Measurements from ENCODE around the gene PHACTR2.

- TF ChIP-seq CTCF (IDR thresholded peaks at IDR 0.05) = no peak
- TF ChIP-seq POLR2A (IDR thresholded peaks at IDR 0.05) = no peak
- peak in 2 of 3 donors; percentile 21 to 26 for TF ChIP-seq POLR2AphosphoS5 (IDR thresholded peaks at IDR 0.05)
- no peak for TF ChIP-seq EP300 (IDR thresholded peaks at IDR 0.05)
Observed at GRCh38 chr6:143745166-143746133, 67.7 kb downstream of the PHACTR2 start.
